OCI-LY7 (cell line): ENCODE measurements around the gene GPR21.

Experiments
- EZH2phosphoT487 ChIP-seq: fragments of 200-600 bp; sonication (generic); IDR thresholded peaks from 2 replicates; pipeline ENCODE4 v1.6.1; 2018; ENCODE audit warnings: low read depth, borderline replicate concordance, mild to moderate bottlenecking, mixed run types, antibody characterized with exemption, low read length, moderate library complexity, mixed read lengths
- TF ChIP-seq, protein P1 (sequence below): fragments of 200-600 bp; sonication (generic); conservative IDR thresholded peaks from 2 replicates; pipeline ENCODE4 v1.5.1; 2014; ENCODE audit warnings: mild to moderate bottlenecking, antibody characterized with exemption, low read length, moderate library complexity, mixed read lengths

DNA sequence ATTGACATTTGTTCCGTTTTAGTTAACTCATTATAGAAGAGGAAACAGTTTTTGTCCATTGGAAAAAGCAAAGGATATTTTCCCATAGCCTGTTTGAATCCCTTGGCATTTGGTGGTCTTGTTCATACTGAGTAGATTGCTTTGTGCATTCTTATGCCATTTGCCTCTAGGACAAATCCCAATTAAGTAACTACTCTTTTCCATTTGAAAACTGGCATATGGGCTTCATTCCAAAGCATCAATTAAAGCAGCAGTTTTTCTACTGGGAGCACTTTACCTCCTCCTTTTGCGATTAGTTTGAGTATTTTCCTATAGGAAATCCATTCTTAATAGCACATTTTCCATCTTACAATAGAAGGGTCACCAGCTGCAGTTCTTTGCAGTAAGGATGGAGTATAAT is 31.2 kb downstream of the GPR21 start:
- TF ChIP-seq, protein P1, sequence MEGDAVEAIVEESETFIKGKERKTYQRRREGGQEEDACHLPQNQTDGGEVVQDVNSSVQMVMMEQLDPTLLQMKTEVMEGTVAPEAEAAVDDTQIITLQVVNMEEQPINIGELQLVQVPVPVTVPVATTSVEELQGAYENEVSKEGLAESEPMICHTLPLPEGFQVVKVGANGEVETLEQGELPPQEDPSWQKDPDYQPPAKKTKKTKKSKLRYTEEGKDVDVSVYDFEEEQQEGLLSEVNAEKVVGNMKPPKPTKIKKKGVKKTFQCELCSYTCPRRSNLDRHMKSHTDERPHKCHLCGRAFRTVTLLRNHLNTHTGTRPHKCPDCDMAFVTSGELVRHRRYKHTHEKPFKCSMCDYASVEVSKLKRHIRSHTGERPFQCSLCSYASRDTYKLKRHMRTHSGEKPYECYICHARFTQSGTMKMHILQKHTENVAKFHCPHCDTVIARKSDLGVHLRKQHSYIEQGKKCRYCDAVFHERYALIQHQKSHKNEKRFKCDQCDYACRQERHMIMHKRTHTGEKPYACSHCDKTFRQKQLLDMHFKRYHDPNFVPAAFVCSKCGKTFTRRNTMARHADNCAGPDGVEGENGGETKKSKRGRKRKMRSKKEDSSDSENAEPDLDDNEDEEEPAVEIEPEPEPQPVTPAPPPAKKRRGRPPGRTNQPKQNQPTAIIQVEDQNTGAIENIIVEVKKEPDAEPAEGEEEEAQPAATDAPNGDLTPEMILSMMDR, result no peak
- TF ChIP-seq EZH2phosphoT487, result no peak
